NCI-H2196 (cell line): Measurements from ENCODE around the gene CCDC54.
"Not testable (repeated sequence)": the region's sequence is repeated elsewhere in the genome, so short reads cannot be mapped to it uniquely, and the experiment has no call there.

ENCODE experiments used
- DNase-seq: peaks from one replicate; lab custom pipeline; 2025; ENCODE audit not compliant: unreplicated experiment; lab: John Stamatoyannopoulos, UW

CCDC54 gene

DNA sequence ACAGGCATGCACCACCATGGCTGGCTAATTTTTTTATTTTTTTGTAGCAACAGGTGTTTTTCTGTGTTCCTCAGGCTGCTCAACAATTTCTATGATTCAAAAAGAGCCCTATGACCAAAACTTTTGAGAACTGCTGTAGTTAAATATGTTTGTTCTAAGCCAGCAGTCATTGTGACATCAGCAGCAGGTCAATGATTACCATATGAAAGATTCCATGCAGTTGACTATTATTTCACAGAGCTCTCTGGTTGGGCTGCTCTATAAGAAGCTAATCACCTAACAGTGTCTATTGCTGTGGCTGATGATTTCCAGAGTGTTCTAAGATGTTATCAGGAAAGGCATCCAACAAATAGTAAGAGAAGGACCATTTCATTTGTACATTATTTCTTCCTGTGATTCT, at the start of gene CCDC54:
CCDC54 (plus strand) TSS at position 289 of the 400 bp plus-strand sequence. CDS start 149 bp downstream, outside the sequence.
- DNase-seq: no peak

GRCh38 chr3:107328069-107328468, 49.2 kb upstream of the CCDC54 start:
- DNase-seq: no peak

GRCh38 chr3:107329088-107329487, 48.2 kb upstream of the CCDC54 start:
- no peak for DNase-seq

GRCh38 chr3:107339690-107340089, 37.5 kb upstream of the CCDC54 start:
- not testable (repeated sequence) for DNase-seq

DNA sequence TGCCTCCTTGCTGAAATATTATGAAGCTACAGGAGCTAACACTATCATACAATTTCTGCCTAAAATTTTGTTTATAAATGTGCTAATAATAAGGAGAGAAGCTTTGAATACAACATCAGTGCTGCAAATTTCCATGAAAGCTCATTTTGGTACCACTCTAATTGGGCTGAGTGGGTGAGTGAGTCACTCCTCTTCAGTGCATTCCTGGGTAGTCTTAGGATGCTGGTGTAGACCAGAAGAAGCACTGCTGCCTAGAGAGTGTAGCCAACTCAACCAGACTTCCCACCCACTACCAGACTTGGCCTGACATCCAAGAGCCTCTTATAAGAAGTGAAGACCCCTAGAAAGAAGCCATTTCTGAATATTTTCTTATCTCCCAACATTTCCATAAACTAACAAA, 32.5 kb upstream of the CCDC54 start:
- no peak for DNase-seq

DNA sequence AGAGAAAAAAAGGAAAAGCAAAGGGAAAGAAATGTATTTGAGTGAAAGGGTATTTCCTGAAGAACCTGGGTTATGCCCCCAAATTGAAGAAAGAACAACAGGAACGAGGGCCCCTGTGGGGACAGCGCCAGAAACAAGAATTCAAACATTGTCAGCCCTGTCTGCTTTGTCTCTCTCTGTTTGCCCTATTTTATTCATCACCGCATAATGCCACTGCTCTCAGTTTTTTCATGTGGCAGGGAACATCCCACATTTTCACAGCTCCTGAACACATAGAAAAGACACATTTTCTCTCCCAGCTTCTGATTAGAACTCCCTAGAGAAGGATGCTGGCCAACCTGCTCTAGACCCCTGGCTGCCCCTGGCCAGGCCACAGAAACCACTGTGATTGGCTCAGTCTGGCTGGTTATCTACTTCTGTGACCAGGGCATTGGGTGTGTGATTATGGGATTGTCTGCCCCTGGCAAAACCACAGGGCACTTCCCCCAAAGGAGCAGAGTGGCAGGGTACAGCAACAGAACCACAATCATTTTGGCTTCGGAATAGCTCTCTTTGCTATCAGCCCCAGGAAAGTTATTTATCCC, 31.3 kb upstream of the CCDC54 start:
- no peak for DNase-seq

DNA sequence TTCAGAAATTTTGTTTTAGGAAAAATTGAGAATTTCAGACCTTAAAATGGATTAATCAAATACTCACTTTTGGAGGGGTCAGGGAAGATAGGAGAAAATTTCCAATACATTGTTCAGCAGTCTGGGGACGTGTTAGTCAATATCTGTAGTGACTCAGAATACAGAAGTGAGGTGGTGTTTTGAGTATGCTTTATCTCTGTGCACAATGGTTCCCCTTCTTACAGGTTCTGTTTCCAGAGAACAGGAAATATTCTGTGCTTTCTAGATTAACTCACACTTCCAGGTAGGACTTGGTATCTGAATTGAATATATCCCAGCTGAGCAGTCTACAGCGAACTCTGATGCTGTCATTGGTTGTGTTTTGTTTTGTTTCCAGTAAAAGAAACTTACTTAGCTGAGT, 30.7 kb upstream of the CCDC54 start:
- DNase-seq: no peak

DNA sequence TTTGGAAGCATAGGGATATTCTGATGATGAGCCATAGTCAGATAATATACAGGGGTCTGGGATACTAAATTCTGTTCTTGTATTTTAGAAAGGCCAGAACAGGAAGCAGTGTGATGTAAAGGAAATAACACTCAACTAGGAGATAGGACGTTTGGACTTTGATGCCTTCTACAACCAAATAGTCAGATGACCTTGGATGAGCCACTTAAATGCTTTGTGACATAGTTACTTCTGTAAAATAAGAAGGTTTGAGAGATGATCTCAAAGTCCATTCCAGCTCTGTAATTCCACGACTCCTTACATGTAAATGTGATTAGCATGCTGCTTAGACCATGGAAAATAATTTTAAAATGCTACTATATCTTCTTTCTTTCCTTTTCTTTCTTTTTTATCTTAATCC, 29.5 kb upstream of the CCDC54 start:
- DNase-seq: no peak

GRCh38 chr3:107356706-107357105, 20.5 kb upstream of the CCDC54 start:
- DNase-seq: no peak

GRCh38 chr3:107361633-107362032, 15.6 kb upstream of the CCDC54 start:
- no peak for DNase-seq

- DNase-seq: no peak
These were observed 12.2 kb upstream of the CCDC54 start for GRCh38 chr3:107365051-107365450.

- DNase-seq: no peak
These were observed 10.5 kb upstream of the CCDC54 start for GRCh38 chr3:107366766-107367165.

DNA sequence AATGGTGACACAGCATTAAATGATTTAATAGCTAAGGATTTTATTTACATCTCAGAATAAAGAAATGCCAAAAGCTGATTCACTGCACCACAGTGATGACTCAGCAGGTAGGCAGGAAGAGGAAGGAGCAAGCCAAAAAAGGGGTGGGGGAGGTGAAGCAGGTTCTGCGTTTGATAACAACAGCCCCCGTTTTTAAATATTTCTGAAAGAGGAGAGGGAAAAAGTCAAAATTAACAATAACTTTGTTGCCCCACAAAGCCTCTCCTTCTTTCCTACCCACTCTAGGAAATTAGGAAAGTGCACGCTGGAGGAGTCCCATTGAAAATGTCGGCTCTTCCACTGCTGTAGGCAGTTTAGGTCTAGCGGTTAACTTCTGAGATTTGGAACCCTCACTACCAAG, 9.9 kb upstream of the CCDC54 start:
- no peak for DNase-seq

- DNase-seq: no peak
These were observed 8.4 kb upstream of the CCDC54 start for GRCh38 chr3:107368654-107369398.

DNA sequence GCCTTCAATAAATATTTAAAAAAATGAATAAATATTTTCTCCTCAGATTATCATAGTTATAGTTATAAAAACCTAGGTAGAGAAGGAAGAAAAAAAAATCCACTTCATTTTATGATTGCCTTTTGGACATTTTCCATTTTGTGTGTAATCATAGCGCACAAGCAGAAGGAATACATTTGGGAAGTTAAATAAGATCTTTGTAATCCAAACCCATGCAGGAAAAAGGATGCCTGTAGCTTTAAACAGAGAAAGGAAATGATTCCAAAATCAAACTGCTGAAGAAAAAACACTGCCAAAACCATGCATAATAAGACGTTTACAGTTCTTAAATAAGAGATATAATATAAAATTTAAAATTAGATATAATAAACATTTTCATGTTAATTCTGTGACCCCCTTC, 7.4 kb upstream of the CCDC54 start:
- DNase-seq: no peak

- no peak for DNase-seq
These were observed 6.3 kb upstream of the CCDC54 start for GRCh38 chr3:107370907-107371306.

GRCh38 chr3:107372506-107372905, 4.7 kb upstream of the CCDC54 start:
- DNase-seq: no peak

DNA sequence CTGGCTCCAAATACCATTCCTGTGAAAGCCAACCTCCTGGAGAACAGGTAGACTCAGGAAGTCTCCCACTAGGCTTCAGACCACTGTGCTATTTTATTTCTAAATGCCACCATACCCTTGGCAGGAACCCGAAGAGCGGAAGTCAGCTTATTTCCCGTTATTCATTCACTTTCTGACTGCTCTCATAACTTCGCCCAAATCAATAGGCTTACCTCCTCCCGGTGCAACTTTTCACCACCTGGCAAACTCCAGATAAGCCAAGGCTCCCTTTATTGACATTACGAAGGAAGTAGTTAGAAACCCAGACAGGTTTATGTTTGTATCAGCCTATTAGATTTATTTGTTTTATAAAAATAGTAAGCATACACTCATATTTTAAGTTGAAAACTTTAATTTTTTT, 3.3 kb upstream of the CCDC54 start:
- no peak for DNase-seq

DNA sequence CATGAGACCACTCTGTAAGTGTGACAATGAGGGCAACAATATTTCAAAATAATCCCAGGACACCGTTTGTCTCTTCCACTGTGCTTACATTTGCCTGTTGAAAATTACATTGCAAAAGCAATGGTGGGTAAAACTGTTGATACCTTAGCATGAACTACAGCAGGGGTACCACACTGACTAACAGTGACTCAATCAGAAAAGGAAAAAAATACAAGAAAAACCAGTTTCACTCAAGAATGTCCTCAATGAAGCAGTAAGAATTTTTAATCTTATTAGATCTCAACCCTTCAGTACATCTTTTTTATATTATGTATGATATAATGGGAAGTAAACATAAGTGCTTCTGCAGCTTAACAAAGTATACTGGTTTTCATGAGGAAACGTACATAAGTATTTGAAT, 1.6 kb upstream of the CCDC54 start:
- no peak for DNase-seq

- no peak for DNase-seq
These were observed 5.4 kb downstream of the CCDC54 start for GRCh38 chr3:107382631-107383030.

- DNase-seq: no peak
These were observed 7.2 kb downstream of the CCDC54 start for GRCh38 chr3:107384428-107384827.

DNA sequence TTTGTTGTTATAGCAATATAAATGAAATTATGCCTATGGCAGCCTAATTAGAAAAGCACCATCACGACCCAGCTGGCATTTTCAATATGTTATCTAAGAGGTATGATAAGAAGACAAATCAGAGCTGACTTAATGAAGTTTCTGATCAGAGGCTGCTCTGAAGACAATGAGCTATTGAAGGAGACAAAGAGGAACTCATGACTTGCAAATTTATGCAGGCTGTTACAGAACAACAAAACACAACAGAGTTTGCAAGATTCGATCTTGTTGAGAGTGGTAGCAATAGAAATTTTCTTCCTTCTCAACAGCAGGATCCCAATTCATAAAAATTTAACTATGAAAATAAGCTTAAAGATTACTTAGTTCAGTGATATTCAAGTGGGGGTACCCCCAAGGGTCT, 7.7 kb downstream of the CCDC54 start:
- DNase-seq: no peak

DNA sequence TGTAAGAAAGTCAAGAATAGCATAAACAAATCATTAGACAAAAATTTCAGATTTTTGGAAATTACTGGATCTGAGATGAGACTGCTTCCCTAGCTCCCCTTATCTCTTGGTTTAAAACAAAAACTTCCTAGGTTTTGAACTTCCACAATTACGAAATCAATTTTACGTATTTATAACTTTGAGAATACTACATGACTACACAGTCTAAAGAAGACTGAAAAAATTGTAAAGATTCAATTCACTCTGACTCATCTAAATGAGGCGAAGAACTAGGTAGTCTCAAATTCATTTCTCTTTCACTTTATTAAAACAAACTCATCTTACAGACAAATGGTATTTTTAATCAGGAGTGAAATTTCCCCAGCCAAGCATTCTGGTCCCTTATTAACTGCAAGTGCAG, 10.3 kb downstream of the CCDC54 start:
- DNase-seq: no peak
